Adrenal gland (tissue), 5 donors: Measurements from ENCODE around the gene INPP5A.
"Not testable (repeated sequence)": the region's sequence is repeated elsewhere in the genome, so short reads cannot be mapped to it uniquely, and the experiment has no call there.

Source experiments
- CTCF ChIP-seq, 6 experiments: fragments of 450-650 bp in 4 of 6; fragments of 200-600 bp in 2 of 6; sonication (generic) in 1 of 6; IDR thresholded peaks; 1 replicate in 5 of 6; 2 replicates in 1 of 6; pipeline versions ENCODE4 v1.5.1 to v1.8.0; 2016 to 2021; ENCODE audit warnings: antibody characterized with exemption in 6 of 6, mild to moderate bottlenecking in 2 of 6, moderate library complexity in 1 of 6
- POLR2A ChIP-seq, 2 donors: fragments of 450-650 bp; IDR thresholded peaks; one replicate each; pipeline ENCODE4 v1.6.1; 2017; ENCODE audit warnings: antibody characterized with exemption in 2 of 2, mild to moderate bottlenecking in 2 of 2, moderate library complexity in 1 of 2
- donor health status: DM: no; HTN: no; CAD: no.

- TF ChIP-seq CTCF, POLR2A (IDR thresholded peaks at IDR 0.05): not testable (repeated sequence)
Measured at GRCh38 chr10:132743196-132743924, 205.8 kb downstream of the INPP5A start.
